Tracheal epithelial cell (primary cell): ENCODE measurements around the gene PTCHD4. TPM values are rescaled to one million over a fixed set of nuclear protein-coding genes. Genes with fewer than 3 reads are reported as not detected.

Source experiments
- total RNA-seq: library from RNA; depleted of rRNA; stranded (reverse); fragments of >200 nt; gene quantifications from 2 replicates; pipeline ENCODE4 v1.2.1, GENCODE V29; 2014

Gene PTCHD4
- total RNA-seq: 1.9 and 5.1 TPM in 2 replicates

GRCh38 chr6:48111143-48111506 lies at the start of gene PTCHD4:
Gene PTCHD4 (minus strand): TSS chr6:48111197. CDS start chr6:48068957, 42,240 bp downstream.

